Measurements from ENCODE around the gene MB.

- TF ChIP-seq CTCF (IDR thresholded peaks at IDR 0.05) (peak in 2 of 3 experiments; percentile 13 to 52), POLR2A (IDR thresholded peaks at IDR 0.05) (no peak)
These were observed 10.3 kb upstream of the MB start for GRCh38 chr22:35627267-35628041.

Data from testis (tissue), 2 donors.